ENCODE data around the gene SNX33.

SNX33 gene

DNA sequence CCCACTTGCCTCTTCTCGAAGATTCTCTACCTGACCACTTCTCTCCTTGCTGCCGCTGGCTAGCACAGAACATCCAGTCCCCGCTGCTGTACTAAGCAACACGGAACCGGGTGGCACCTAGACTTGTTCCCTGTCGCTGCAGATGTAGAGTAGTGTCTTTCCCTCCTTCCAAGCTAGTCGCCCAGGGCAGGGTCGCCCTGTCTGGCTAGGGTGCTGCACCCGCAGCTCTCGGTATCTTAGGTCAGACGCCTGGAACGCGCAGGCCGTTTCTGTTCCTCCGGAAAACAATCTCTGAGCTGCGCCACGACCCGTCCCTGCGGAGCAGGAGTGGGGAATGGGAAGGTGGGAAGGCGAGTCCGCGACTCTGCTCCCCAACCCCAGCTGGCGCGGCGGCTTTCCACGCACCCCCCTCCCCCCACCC lies 758 bp upstream of the SNX33 start:
- H4K20me1 ChIP-seq = peaks cover 10 to 32% (median 18%) of the 10 kb centered on the region in 11 experiments; a peak in 15 of 22 replicates
- peaks cover 0 to 13% (median 0%) of the 10 kb centered on the region in 11 experiments; a peak in 5 of 22 replicates for H3K36me3 ChIP-seq
- no peak for TF ChIP-seq Cebpa-rat (IDR thresholded peaks at IDR 0.05)
- H3K4me3 ChIP-seq = peak overlapping the region; percentile 68 to 91 (median 84)
- no peaks in the 10 kb centered on the region for H3K27me3 ChIP-seq
- peak overlapping the region; percentile 64 to 85 (median 78); a peak in 21 of 22 replicates for H3K27ac ChIP-seq
- peak overlapping the region; percentile 79 to 87 (median 84) for H3K9ac ChIP-seq
- H3K9me3 ChIP-seq (replicated peaks in 1 of 11) = no peaks in the 10 kb centered on the region
- peak overlapping the region; percentile 82 to 98 (median 92) for H3K4me2 ChIP-seq
- peaks cover 52 to 65% (median 60%) of the 10 kb centered on the region in 10 experiments for H3K4me1 ChIP-seq

- peaks cover 62 to 75% (median 69%) of the 10 kb centered on the region in 10 experiments for H3K4me1 ChIP-seq
- H3K4me2 ChIP-seq = peak overlapping the region; percentile 82 to 98 (median 92)
- no peak for TF ChIP-seq Cebpa-rat (IDR thresholded peaks at IDR 0.05)
- peak overlapping the region; percentile 68 to 91 (median 84) for H3K4me3 ChIP-seq
- peak overlapping the region; percentile 64 to 85 (median 78) for H3K27ac ChIP-seq
- peak overlapping the region; percentile 79 to 87 (median 84) for H3K9ac ChIP-seq
- H3K27me3 ChIP-seq = no peaks in the 10 kb centered on the region
- peaks cover 0 to 13% (median 0%) of the 10 kb centered on the region in 11 experiments; a peak in 5 of 22 replicates for H3K36me3 ChIP-seq
- peaks cover 14 to 47% (median 27%) of the 10 kb centered on the region in 11 experiments; a peak in 19 of 22 replicates for H4K20me1 ChIP-seq
- no peaks in the 10 kb centered on the region for H3K9me3 ChIP-seq (replicated peaks in 1 of 11)
Observed at GRCh38 chr15:75648156-75649000, 666 bp downstream of the SNX33 start.

DNA sequence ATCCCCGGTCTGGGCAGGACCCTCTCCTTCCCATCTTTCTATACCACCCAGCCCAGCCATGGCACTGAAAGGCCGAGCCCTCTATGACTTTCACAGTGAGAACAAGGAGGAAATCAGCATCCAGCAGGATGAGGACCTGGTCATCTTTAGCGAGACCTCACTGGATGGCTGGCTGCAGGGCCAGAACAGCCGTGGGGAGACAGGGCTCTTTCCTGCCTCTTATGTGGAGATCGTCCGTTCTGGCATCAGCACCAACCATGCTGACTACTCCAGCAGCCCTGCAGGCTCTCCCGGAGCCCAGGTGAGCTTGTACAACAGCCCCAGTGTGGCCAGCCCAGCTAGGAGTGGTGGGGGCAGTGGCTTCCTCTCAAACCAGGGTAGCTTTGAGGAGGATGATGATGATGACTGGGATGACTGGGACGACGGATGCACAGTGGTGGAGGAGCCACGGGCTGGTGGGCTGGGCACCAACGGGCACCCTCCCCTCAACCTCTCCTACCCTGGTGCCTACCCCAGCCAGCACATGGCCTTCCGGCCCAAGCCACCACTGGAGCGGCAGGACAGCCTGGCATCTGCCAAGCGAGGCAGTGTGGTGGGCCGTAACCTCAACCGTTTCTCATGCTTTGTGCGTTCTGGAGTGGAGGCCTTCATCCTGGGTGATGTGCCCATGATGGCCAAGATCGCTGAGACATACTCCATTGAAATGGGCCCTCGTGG lies 1.5 kb downstream of the SNX33 start:
- Histone ChIP-seq H3K9ac (peak overlapping the region; percentile 79 to 87 (median 84); a peak in 16 of 22 replicates), H3K4me1 (peaks cover 68 to 77% (median 72%) of the 10 kb centered on the region in 10 experiments), H3K27ac (peak overlapping the region in 1 of 11 experiments; percentile 78; a peak in 1 of 22 replicates), H3K9me3 (replicated peaks in 1 of 11) (no peaks in the 10 kb centered on the region), H3K27me3 (no peaks in the 10 kb centered on the region), H3K36me3 (peaks cover 0 to 14% (median 0%) of the 10 kb centered on the region in 11 experiments; a peak in 5 of 22 replicates), H3K4me3 (peak overlapping the region in 9 of 10 experiments; percentile 68 to 91 (median 83); a peak in 16 of 20 replicates), H3K4me2 (peak overlapping the region; percentile 82 to 98 (median 92)), H4K20me1 (peaks cover 14 to 55% (median 31%) of the 10 kb centered on the region in 11 experiments; a peak in 20 of 22 replicates)
- no peak for TF ChIP-seq Cebpa-rat (IDR thresholded peaks at IDR 0.05)

DNA sequence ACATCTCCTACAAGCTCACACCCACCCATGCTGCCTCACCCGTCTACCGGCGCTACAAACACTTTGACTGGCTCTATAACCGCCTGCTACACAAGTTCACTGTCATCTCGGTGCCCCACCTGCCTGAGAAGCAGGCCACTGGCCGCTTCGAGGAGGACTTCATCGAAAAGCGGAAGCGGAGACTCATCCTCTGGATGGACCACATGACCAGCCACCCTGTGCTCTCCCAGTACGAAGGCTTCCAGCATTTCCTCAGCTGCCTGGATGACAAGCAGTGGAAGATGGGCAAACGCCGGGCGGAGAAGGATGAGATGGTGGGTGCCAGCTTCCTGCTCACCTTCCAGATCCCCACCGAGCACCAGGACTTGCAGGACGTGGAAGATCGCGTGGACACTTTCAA lies 2.1 kb downstream of the SNX33 start:
- peaks cover 68 to 80% (median 76%) of the 10 kb centered on the region in 10 experiments for H3K4me1 ChIP-seq
- peak overlapping the region in 6 of 10 experiments; percentile 6 to 50 (median 35); a peak in 6 of 20 replicates for H3K4me3 ChIP-seq
- H3K4me2 ChIP-seq = peak overlapping the region; percentile 82 to 98 (median 92)

GRCh38 chr15:75650908-75651809 lies 3.4 kb downstream of the SNX33 start:
- H3K4me2 ChIP-seq = peak overlapping the region; percentile 82 to 98 (median 92)
- TF ChIP-seq Cebpa-rat (IDR thresholded peaks at IDR 0.05) = no peak
- peak overlapping the region in 6 of 10 experiments; percentile 29 to 50 (median 36); a peak in 12 of 20 replicates for H3K4me3 ChIP-seq
- H3K9me3 ChIP-seq (replicated peaks in 1 of 11) = no peaks in the 10 kb centered on the region
- H3K27me3 ChIP-seq = no peaks in the 10 kb centered on the region
- peak overlapping the region in 10 of 11 experiments; percentile 8 to 52 (median 22); a peak in 13 of 22 replicates for H3K27ac ChIP-seq
- peak overlapping the region in 10 of 11 experiments; percentile 30 to 70 (median 48); a peak in 16 of 22 replicates for H3K9ac ChIP-seq
- H4K20me1 ChIP-seq = peaks cover 22 to 74% (median 50%) of the 10 kb centered on the region in 11 experiments; a peak in 21 of 22 replicates
- peaks cover 0 to 27% (median 4%) of the 10 kb centered on the region in 11 experiments; a peak in 8 of 22 replicates for H3K36me3 ChIP-seq
- peaks cover 61 to 79% (median 69%) of the 10 kb centered on the region in 10 experiments for H3K4me1 ChIP-seq

More for the DNA sequence above, 2.1 kb downstream of the SNX33 start:
- Histone ChIP-seq H3K36me3 (peaks cover 0 to 19% (median 0%) of the 10 kb centered on the region in 11 experiments; a peak in 6 of 22 replicates), H3K9ac (peak overlapping the region in 4 of 11 experiments; percentile 48 to 70 (median 60); a peak in 6 of 22 replicates), H3K27ac (no peak overlapping the region), H4K20me1 (peaks cover 14 to 61% (median 37%) of the 10 kb centered on the region in 11 experiments; a peak in 21 of 22 replicates), H3K27me3 (no peaks in the 10 kb centered on the region), H3K9me3 (replicated peaks in 1 of 11) (no peaks in the 10 kb centered on the region)
- no peak for TF ChIP-seq Cebpa-rat (IDR thresholded peaks at IDR 0.05)

GRCh38 chr15:75651810-75652543 lies 4.3 kb downstream of the SNX33 start:
- Histone ChIP-seq H3K36me3 (peaks cover 0 to 35% (median 11%) of the 10 kb centered on the region in 11 experiments; a peak in 15 of 22 replicates), H3K27me3 (no peaks in the 10 kb centered on the region), H3K9ac (peak overlapping the region; percentile 0 to 70 (median 48); a peak in 16 of 22 replicates), H4K20me1 (peaks cover 22 to 83% (median 58%) of the 10 kb centered on the region in 11 experiments; a peak in 21 of 22 replicates), H3K4me2 (peak overlapping the region; percentile 82 to 98 (median 92)), H3K4me3 (peak overlapping the region in 6 of 10 experiments; percentile 29 to 50 (median 36); a peak in 9 of 20 replicates), H3K4me1 (peaks cover 53 to 72% (median 61%) of the 10 kb centered on the region in 10 experiments), H3K9me3 (replicated peaks in 1 of 11) (no peaks in the 10 kb centered on the region), H3K27ac (peak overlapping the region in 10 of 11 experiments; percentile 8 to 52 (median 22); a peak in 12 of 22 replicates)
- no peak for TF ChIP-seq Cebpa-rat (IDR thresholded peaks at IDR 0.05)

Measured in BLaER1 treated with 17β-estradiol and CSF1 and Interleukin-3, amounts not matched to agents 10 nM and 100 nM (cell line).